Measurements from ENCODE around the gene CTSE. TPM values are rescaled to one million over a fixed set of nuclear protein-coding genes. Genes with fewer than 3 reads are reported as not detected.

CTSE gene
- total and polyA plus RNA-seq, 2 donors (not counting 1 experiment from before 2014, with no cell fraction given) = not detected

DNA sequence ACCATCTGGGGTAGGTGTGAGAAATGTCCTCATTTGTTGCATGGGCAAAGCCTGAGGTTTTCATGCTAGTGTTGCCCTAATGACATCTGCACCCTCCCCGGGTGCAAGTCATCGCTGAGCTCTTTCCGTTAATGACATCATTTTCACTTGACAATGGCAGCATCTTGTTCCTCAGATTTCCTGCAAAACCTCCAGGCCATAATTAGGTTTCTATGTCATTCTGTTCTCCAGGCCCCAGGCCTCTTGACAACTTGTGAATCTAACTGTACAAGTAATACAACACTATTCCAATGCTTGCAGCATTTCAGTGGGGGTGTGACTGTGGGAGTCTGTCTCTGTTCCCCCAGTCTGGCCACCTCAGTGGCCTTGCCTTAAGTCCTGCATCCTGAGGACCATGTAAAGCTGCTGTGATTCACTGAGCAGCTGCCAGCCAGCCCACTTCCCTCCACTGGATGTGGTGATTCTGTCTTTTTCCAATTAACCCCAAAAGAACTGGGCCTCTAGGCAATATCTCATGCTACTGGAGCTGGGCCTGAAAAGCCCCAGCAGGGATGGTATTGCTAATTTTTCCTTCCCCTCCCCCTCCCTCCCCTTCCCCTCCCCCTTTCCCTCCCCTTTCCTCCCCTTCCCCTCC is 43.3 kb downstream of the CTSE start:
- Mint-ChIP-seq H3K9me3 (ENCODE audit: insufficient read depth) (no peaks in the 10 kb centered on the region), H3K27ac (no peak overlapping the region), H3K27me3 (peaks cover 2% of the 10 kb centered on the region), H3K4me3 (no peak overlapping the region), H3K4me1 (no peaks in the 10 kb centered on the region)
- POLR2A ChIA-PET = no interaction called here
- intact Hi-C loops (cut with micrococcal nuclease) = no loop called here
- Histone ChIP-seq H4K20me1 (ENCODE audit: control insufficient read depth, insufficient read depth, low read length, poor library complexity, severe bottlenecking) (no peaks in the 10 kb centered on the region), H3K27ac (ENCODE audit: low read length in 2 of 2) (no peak overlapping the region), H3K79me2 (ENCODE audit: control insufficient read depth, insufficient read depth, low read length) (no peaks in the 10 kb centered on the region), H3K36me3 (replicated peaks in 1 of 2; ENCODE audit: control extremely low read depth in 1 of 2, control insufficient read depth in 1 of 2, extremely low read depth in 1 of 2, insufficient read depth in 2 of 2, low read length in 1 of 2) (no peaks in the 10 kb centered on the region), H3K9me3 (ENCODE audit: control extremely low read depth in 1 of 3, control insufficient read depth in 2 of 3, insufficient read depth in 1 of 3, low read length in 2 of 3) (no peaks in the 10 kb centered on the region), H3K27me3 (replicated peaks in 1 of 4; ENCODE audit: control extremely low read depth in 1 of 4, control insufficient read depth in 3 of 4, insufficient read depth in 4 of 4, low read length in 3 of 4) (no peaks in the 10 kb centered on the region), H3K4me1 (ENCODE audit: control insufficient read depth in 2 of 2, insufficient read depth in 2 of 2, low read length in 2 of 2) (no peaks in the 10 kb centered on the region), H2AFZ (ENCODE audit: insufficient read depth, low read depth, low read length, poor library complexity, severe bottlenecking) (no peak overlapping the region), H3K9ac (ENCODE audit: low read length) (no peak overlapping the region), H3K4me2 (replicated peaks; ENCODE audit: low read depth, low read length, poor library complexity, severe bottlenecking) (no peak overlapping the region), H3K4me3 (ENCODE audit: control extremely low read depth in 1 of 5, extremely low read depth in 1 of 5, insufficient read depth in 1 of 5, low read depth in 2 of 5, low read length in 4 of 5) (no peak overlapping the region)
- ATAC-seq (ENCODE audit: low read depth) (no peak), DNase-seq (no peak)
- CTCF ChIA-PET = interaction anchor here (0.8 to 11.3 kb wide), 9 partner anchors 10 to 322 kb away, joined by 3 to 434 read pairs (median 4); no protein-coding TSS in a partner anchor
- WGBS (ENCODE audit: insufficient coverage) = 70% methylated on average over 3 of the region's 3 CpGs
- TF ChIP-seq CTCF (IDR thresholded peaks at IDR 0.05) = no peak
- no peak for TF ChIP-seq EZH2 (IDR thresholded peaks at IDR 0.05; ENCODE audit: borderline replicate concordance, insufficient read depth, low read depth, low read length, poor library complexity, severe bottlenecking)

- Histone ChIP-seq H3K9me3 (ENCODE audit: control extremely low read depth in 1 of 3, control insufficient read depth in 2 of 3, insufficient read depth in 1 of 3, low read length in 2 of 3) (no peaks in the 10 kb centered on the region), H3K36me3 (replicated peaks in 1 of 2; ENCODE audit: control extremely low read depth in 1 of 2, control insufficient read depth in 1 of 2, extremely low read depth in 1 of 2, insufficient read depth in 2 of 2, low read length in 1 of 2) (no peaks in the 10 kb centered on the region), H3K27ac (ENCODE audit: low read length in 2 of 2) (no peak overlapping the region), H3K79me2 (ENCODE audit: control insufficient read depth, insufficient read depth, low read length) (no peaks in the 10 kb centered on the region), H3K4me1 (ENCODE audit: control insufficient read depth in 2 of 2, insufficient read depth in 2 of 2, low read length in 2 of 2) (no peaks in the 10 kb centered on the region), H3K4me3 (ENCODE audit: control extremely low read depth in 1 of 5, extremely low read depth in 1 of 5, insufficient read depth in 1 of 5, low read depth in 2 of 5, low read length in 4 of 5) (no peak overlapping the region), H3K27me3 (replicated peaks in 1 of 4; ENCODE audit: control extremely low read depth in 1 of 4, control insufficient read depth in 3 of 4, insufficient read depth in 4 of 4, low read length in 3 of 4) (no peaks in the 10 kb centered on the region), H2AFZ (ENCODE audit: insufficient read depth, low read depth, low read length, poor library complexity, severe bottlenecking) (no peak overlapping the region), H3K4me2 (replicated peaks; ENCODE audit: low read depth, low read length, poor library complexity, severe bottlenecking) (no peak overlapping the region), H3K9ac (ENCODE audit: low read length) (no peak overlapping the region), H4K20me1 (ENCODE audit: control insufficient read depth, insufficient read depth, low read length, poor library complexity, severe bottlenecking) (no peaks in the 10 kb centered on the region)
- no peak for TF ChIP-seq EZH2 (IDR thresholded peaks at IDR 0.05; ENCODE audit: borderline replicate concordance, insufficient read depth, low read depth, low read length, poor library complexity, severe bottlenecking)
- no peak for TF ChIP-seq CTCF (IDR thresholded peaks at IDR 0.05)
- ATAC-seq (ENCODE audit: low read depth) (no peak), DNase-seq (no peak)
- intact Hi-C loops (cut with micrococcal nuclease) = loop anchor here (5.0 kb wide), 1 partner anchor 267 kb away; no protein-coding TSS in a partner anchor
- Mint-ChIP-seq H3K27me3 (peaks cover 2% of the 10 kb centered on the region), H3K4me3 (no peak overlapping the region), H3K27ac (no peak overlapping the region), H3K9me3 (ENCODE audit: insufficient read depth) (no peaks in the 10 kb centered on the region), H3K4me1 (no peaks in the 10 kb centered on the region)
- ChIA-PET CTCF (interaction anchor here (1.0 to 11.3 kb wide), 10 partner anchors 10 to 330 kb away, joined by 3 to 434 read pairs (median 4); no protein-coding TSS in a partner anchor), POLR2A (no interaction called here)
- WGBS (ENCODE audit: insufficient coverage) = 100% methylated on average over 5 of the region's 6 CpGs
Observed at GRCh38 chr1:205979301-205979700, 44.4 kb downstream of the CTSE start.

Data from B cell (primary cell).